ENCODE data around the gene MICAL2.

Gene MICAL2

DNA sequence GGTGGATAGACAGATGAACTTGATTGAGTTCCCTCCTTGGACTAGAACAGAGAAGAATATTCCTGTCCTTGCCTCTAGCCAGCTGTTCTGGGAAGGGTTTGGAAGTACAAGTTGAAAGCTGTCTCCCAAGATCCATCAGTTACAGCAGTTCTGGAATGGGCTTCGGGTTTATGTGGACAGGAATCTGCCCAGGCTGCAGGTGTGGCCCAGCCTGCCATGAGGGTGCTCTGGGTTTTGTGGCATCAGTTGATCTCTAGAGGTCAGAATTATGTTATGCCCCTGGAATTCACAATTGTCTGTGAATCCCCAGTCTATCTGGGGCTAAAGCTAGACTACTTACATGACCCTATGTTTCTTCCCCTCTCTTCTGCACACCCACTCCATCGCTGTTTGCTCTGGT, 4.9 kb upstream of the MICAL2 start (continued):
- no peak for TF ChIP-seq ZNF404 (tag by site-specific recombination; IDR thresholded peaks at IDR 0.05)

GRCh38 chr11:12106101-12106500, 4.3 kb upstream of the MICAL2 start:
- Histone ChIP-seq H3K9me3 (ENCODE audit: control insufficient read depth, insufficient read depth, low read depth, low read length) (no peaks in the 10 kb centered on the region), H3K36me3 (ENCODE audit: control insufficient read depth in 2 of 2, insufficient read depth in 1 of 2, low read length in 2 of 2) (no peaks in the 10 kb centered on the region), H3K4me1 (ENCODE audit: control insufficient read depth, insufficient read depth, low read length) (no peaks in the 10 kb centered on the region), H3K27ac (ENCODE audit: extremely low read depth, low read depth, low read length) (no peak overlapping the region), H3K4me3 (ENCODE audit: low read depth, low read length) (no peak overlapping the region)
- CTCF ChIA-PET: no interaction called here
- POLR2A ChIA-PET: no interaction called here
- TF ChIP-seq ZNF544 (tag by site-specific recombination; IDR thresholded peaks at IDR 0.05): no peak
- TF ChIP-seq ZNF571 (tag by site-specific recombination; IDR thresholded peaks at IDR 0.05): no peak
- TF ChIP-seq, protein P1, sequence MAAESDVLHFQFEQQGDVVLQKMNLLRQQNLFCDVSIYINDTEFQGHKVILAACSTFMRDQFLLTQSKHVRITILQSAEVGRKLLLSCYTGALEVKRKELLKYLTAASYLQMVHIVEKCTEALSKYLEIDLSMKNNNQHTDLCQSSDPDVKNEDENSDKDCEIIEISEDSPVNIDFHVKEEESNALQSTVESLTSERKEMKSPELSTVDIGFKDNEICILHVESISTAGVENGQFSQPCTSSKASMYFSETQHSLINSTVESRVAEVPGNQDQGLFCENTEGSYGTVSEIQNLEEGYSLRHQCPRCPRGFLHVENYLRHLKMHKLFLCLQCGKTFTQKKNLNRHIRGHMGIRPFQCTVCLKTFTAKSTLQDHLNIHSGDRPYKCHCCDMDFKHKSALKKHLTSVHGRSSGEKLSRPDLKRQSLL (tag by site-specific recombination; IDR thresholded peaks at IDR 0.05): no peak
- TF ChIP-seq SCRT1 (tag by site-specific recombination; IDR thresholded peaks at IDR 0.05; ENCODE audit: borderline replicate concordance): no peak
- no peak for TF ChIP-seq ZNF121 (tag by site-specific recombination; IDR thresholded peaks at IDR 0.05)
- no peak for TF ChIP-seq ZNF701 (tag by site-specific recombination; IDR thresholded peaks at IDR 0.05)
- no peak for TF ChIP-seq ZNF677 (tag by site-specific recombination; IDR thresholded peaks at IDR 0.05)
- no peak for TF ChIP-seq IKZF3 (tag by site-specific recombination; IDR thresholded peaks at IDR 0.05)
- no peak for TF ChIP-seq ZNF404 (tag by site-specific recombination; IDR thresholded peaks at IDR 0.05)

- Histone ChIP-seq H3K36me3 (ENCODE audit: control insufficient read depth in 2 of 2, insufficient read depth in 1 of 2, low read length in 2 of 2) (no peaks in the 10 kb centered on the region), H3K9me3 (ENCODE audit: control insufficient read depth, insufficient read depth, low read depth, low read length) (no peaks in the 10 kb centered on the region), H3K4me1 (ENCODE audit: control insufficient read depth, insufficient read depth, low read length) (no peaks in the 10 kb centered on the region), H3K4me3 (ENCODE audit: low read depth, low read length) (no peak overlapping the region), H3K27ac (ENCODE audit: extremely low read depth, low read depth, low read length) (no peak overlapping the region)
- CTCF ChIA-PET: no interaction called here
- TF ChIP-seq KLF8 (tag by site-specific recombination; IDR thresholded peaks at IDR 0.05) (no peak), ZFP3 (tag by site-specific recombination; IDR thresholded peaks at IDR 0.05; ENCODE audit: low read depth) (no peak), ZNF426 (tag by site-specific recombination; IDR thresholded peaks at IDR 0.05) (no peak), REST (tag by site-specific recombination; IDR thresholded peaks at IDR 0.05) (no peak), YY2 (tag by site-specific recombination; IDR thresholded peaks at IDR 0.05) (no peak), ZNF133 (tag by site-specific recombination; IDR thresholded peaks at IDR 0.05) (no peak), ZNF202 (tag by site-specific recombination; IDR thresholded peaks at IDR 0.05; ENCODE audit: borderline replicate concordance) (no peak), ZNF610 (tag by site-specific recombination; IDR thresholded peaks at IDR 0.05; ENCODE audit: borderline replicate concordance) (no peak), OSR2 (tag by site-specific recombination; IDR thresholded peaks at IDR 0.05) (no peak)
- POLR2A ChIA-PET: no interaction called here
Observed at GRCh38 chr11:12106501-12106900, 3.9 kb upstream of the MICAL2 start.

Measured in HEK293 (cell line).